Neuron (in vitro differentiated cells): ENCODE data around the gene BLOC1S1.

Experiments used
- H2AFZ ChIP-seq: one replicate; pipeline ENCODE4 v1.6.1; 2013; ENCODE audit warnings: low read depth, mild to moderate bottlenecking, inconsistent platforms, low read length, moderate library complexity
- H3K27me3 ChIP-seq: one replicate; pipeline ENCODE4 v1.6.1; 2013; ENCODE audit warnings: low read length; ENCODE audit not compliant: insufficient read depth
- H3K36me3 ChIP-seq: one replicate; pipeline ENCODE4 v1.6.1; 2013; ENCODE audit warnings: low read length; ENCODE audit not compliant: insufficient read depth
- H3K4me1 ChIP-seq: one replicate; pipeline ENCODE4 v1.6.1; 2013; ENCODE audit warnings: low read length; ENCODE audit not compliant: insufficient read depth
- H3K4me3 ChIP-seq: 2 replicates; pipeline ENCODE4 v1.5.1; 2013; ENCODE audit warnings: mild to moderate bottlenecking, low read length, moderate library complexity
- H3K9me3 ChIP-seq: one replicate; pipeline ENCODE4 v1.6.1; 2013; ENCODE audit warnings: low read length

BLOC1S1 gene

DNA sequence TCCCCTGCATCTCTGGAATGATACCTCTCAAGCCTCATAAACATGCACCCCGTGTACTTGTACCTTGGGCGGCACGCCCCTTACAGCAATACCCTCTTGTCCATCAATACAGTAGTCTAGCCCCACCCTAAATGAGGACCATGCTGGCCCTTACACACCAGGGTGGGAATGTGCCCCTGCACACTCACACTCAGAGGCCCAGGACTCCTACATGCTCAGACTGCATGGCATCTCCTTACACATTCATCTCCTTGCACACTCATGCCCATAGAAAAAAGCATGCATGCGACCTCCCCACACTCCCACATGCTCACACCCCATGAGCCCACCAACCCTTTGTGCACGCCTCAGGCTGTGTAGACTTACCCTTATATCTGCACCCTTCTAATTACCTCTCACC is 30.2 kb upstream of the BLOC1S1 start:
- Histone ChIP-seq H3K4me3 (no peak overlapping the region), H3K4me1 (no peaks in the 10 kb centered on the region), H3K9me3 (no peaks in the 10 kb centered on the region)

DNA sequence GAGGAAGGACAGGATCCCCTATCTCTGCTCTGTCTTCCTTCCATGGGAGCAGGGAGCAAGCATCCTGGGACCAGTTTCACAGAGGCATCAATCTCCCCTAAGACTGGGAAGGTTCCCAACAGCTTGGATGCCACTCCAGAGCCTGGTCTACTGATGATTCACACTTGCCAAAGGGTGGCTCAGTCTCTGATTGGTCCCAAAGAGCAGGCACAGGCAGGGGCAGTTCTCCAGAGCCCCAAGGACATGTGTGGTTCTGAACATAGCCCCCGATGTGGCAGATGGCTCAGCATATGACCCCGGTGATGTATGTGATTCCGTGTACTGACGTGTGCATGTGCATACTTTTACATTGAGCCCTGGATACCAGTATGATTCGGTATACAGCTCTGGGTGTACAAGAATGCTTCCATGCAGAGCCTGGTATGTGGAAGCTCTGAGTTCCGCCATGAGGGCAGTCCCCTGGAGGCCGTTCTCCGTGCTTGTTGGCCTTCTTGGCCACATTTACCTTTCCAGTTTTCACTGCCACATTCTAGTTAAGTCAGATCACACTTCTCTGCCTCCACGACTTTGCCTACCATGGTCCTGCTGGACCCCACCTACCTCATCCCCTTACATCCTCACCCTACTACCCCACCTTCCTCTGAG is 29.4 kb upstream of the BLOC1S1 start:
- peaks cover 7% of the 10 kb centered on the region for H3K36me3 ChIP-seq
- H3K9me3 ChIP-seq: no peaks in the 10 kb centered on the region
- no peaks in the 10 kb centered on the region for H3K27me3 ChIP-seq
- H3K4me1 ChIP-seq: no peaks in the 10 kb centered on the region
- no peak overlapping the region for H2AFZ ChIP-seq
- no peak overlapping the region for H3K4me3 ChIP-seq

More for the DNA sequence above, 30.2 kb upstream of the BLOC1S1 start:
- Histone ChIP-seq H2AFZ (no peak overlapping the region), H3K36me3 (peaks cover 7% of the 10 kb centered on the region), H3K27me3 (no peaks in the 10 kb centered on the region)

DNA sequence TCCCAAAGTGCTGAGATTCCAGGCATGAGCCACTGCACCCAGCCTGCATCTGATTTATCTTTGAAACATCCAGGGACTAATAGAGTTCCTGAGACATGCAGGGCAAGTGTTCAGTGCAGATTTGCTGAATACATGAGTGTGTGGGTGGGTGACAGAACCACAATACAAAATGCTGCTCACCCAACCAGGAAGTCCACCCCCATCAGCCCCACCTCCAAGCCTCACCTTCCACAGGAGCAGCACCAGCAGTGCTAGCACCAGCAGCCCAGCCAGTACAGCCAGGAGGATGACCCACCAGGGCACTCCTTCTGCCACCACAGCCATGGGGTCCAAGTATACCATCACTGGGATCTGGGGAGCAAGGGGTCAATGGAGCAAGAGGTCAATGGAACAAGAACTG is 28.1 kb upstream of the BLOC1S1 start:
- Histone ChIP-seq H3K27me3 (no peaks in the 10 kb centered on the region), H3K36me3 (peaks cover 7% of the 10 kb centered on the region), H3K4me1 (no peaks in the 10 kb centered on the region), H2AFZ (no peak overlapping the region), H3K4me3 (no peak overlapping the region), H3K9me3 (no peaks in the 10 kb centered on the region)

DNA sequence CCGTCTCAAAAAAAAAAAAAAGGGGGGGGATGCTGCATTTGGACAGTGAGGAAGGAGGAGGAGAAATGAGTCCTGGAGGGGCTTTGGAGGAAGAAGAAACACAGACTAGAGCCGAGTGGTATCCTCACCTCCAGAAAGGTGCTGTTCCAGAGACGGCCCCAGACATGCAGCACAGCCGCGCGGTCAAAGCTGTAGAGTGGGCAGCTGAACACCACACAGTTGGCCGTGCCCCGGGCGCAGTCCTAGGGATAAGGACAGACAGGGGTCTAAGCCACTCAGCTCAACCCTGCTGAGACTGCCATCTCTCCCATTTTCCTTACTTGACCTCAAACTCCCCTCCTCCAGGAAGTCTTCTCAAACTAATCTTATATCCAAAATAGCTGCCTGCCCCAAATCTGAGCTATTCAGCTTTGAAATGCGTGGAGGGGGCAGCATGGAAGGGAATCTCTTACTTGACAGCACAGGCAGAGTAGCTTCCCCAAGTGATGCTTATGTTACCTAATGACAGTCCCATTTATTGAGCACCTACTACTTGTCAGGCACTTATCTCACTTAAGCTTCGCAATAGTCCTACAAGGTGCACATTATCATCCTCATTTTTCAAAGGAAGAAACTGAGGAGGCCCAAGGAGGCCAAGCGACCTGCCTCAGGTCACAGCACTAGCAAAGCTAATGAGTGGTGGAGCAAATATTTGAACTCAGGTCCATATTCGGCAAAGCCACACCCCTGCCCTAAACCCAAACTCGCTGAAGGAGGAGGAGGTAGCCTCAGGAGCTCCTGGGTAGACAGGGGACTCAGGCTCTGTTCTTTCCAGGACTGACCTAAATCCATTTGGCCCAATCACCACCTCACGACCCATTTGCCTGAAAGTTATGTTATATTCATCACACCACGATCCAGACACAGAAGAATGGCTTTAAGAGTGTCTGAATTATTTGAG is 26.9 kb upstream of the BLOC1S1 start:
- Histone ChIP-seq H3K36me3 (peaks cover 7% of the 10 kb centered on the region), H3K4me1 (no peaks in the 10 kb centered on the region), H2AFZ (no peak overlapping the region), H3K9me3 (no peaks in the 10 kb centered on the region), H3K4me3 (no peak overlapping the region), H3K27me3 (no peaks in the 10 kb centered on the region)

DNA sequence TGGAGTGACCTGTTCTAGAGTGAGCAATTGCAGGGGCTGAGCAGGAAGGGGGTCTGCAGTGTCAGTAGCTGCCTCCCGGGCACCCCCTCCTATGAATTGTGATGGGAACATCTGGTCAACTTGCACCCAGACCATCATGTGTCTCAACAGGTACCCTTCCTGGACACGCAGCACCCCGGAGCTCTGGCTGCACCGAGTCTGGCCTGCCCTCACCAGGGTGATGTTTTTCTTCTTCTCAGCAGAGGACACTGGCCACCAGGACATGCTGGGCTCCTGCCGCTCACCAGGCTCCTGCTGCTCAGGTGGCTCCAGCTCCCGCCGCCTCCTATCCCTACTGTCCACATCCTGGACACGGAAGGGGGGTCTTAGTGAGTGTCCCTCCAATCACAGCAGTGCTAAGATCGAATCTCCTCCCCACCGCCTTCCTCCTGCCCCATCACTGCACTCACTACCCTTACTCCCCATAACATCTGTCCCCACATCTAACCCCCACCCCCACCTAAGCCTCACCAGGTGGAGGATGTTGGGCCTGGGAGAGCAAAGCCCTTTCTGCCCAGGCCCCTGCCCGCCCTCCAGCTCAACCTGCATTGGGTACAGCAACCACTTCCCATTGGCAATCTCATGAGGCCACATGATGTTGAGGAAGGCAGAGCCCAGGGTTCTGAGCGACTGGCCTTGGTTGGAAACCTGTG is 23.1 kb upstream of the BLOC1S1 start:
- Histone ChIP-seq H3K9me3 (no peaks in the 10 kb centered on the region), H3K4me3 (no peak overlapping the region), H3K27me3 (no peaks in the 10 kb centered on the region), H3K4me1 (no peaks in the 10 kb centered on the region), H3K36me3 (peaks cover 9% of the 10 kb centered on the region), H2AFZ (no peak overlapping the region)

DNA sequence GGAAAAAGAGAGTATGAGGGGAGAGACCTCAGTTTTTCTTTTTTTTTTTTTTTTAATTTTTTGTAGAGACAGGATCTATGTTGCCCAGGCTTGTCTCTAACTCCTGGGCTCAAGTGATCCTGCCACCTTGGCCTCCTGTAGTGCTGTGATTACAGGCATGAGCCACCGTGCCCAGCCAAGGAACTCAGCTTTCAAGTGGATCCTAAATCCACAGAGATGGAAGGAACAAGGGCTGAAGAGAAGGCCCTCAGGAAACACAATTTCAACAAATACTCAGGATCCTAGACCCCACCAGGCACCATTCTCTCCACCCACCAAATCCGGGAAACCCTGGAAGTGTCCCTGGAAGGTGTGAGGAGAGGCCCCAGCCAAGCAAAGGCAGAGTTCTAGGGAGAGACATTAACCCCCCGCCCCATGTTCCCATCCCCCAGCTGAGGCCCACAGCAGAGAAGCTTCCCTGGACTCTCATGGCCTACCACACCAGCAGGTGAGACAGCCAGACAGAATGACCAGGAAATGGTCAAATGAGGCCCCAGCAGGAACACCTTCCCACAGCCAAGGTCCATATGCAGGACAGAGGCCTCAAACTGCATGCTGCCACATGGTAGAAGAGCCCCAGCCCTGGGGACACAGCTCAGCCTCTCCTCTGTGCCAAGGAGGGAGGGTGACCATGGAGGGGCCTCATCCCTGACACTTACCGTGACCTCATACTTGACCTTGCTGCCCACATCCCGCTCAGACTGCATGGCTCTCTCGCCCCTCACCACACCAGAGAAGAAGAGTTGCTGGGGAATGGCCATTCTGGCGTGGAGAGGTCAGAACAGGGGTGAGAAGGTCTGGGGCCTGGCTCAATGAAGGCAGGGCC is 22.3 kb upstream of the BLOC1S1 start:
- Histone ChIP-seq H3K27me3 (no peaks in the 10 kb centered on the region), H3K36me3 (peaks cover 4% of the 10 kb centered on the region), H3K9me3 (no peaks in the 10 kb centered on the region), H2AFZ (no peak overlapping the region), H3K4me1 (no peaks in the 10 kb centered on the region), H3K4me3 (no peak overlapping the region)

DNA sequence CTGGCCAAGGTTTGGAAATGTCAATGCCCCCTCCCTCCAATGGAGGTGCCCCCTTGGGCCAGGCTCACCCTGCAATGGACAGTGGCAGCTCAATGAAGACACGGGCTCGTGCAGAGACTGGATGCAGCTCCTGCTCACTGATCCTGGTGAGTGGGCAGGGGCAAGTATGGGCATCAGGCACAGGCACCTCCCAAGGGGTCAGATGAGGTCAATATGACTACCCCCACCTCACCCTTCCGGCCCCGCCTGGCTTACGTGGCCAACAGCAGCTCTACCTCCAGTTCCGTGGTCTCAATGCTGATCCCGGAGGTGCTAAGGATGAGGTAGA is 21.7 kb upstream of the BLOC1S1 start:
- Histone ChIP-seq H3K36me3 (peaks cover 4% of the 10 kb centered on the region), H2AFZ (no peak overlapping the region), H3K4me1 (no peaks in the 10 kb centered on the region), H3K9me3 (no peaks in the 10 kb centered on the region), H3K27me3 (no peaks in the 10 kb centered on the region), H3K4me3 (no peak overlapping the region)

DNA sequence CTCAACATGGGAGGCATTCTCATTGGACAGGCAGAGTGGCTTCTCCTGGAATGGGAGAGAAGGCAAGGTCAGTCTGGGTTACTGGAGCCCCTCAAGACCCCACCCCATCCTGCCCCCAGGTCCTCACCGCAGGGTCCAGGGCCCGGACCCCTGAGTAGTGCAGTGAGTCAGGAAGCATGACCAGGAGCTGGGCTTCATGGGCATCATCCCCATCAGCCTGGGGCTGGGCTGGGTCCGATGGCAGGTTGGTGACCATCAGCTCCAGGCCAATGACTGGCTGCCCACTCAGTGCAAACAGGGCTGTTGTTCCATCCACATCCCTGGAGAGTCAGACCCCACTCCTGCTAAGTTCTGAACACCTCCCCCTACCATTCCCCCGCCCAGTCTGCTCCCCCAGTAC is 21.2 kb upstream of the BLOC1S1 start:
- no peak overlapping the region for H3K4me3 ChIP-seq
- H3K9me3 ChIP-seq: no peaks in the 10 kb centered on the region
- no peaks in the 10 kb centered on the region for H3K27me3 ChIP-seq
- H3K36me3 ChIP-seq: peaks cover 4% of the 10 kb centered on the region
- H3K4me1 ChIP-seq: no peaks in the 10 kb centered on the region
- H2AFZ ChIP-seq: no peak overlapping the region

DNA sequence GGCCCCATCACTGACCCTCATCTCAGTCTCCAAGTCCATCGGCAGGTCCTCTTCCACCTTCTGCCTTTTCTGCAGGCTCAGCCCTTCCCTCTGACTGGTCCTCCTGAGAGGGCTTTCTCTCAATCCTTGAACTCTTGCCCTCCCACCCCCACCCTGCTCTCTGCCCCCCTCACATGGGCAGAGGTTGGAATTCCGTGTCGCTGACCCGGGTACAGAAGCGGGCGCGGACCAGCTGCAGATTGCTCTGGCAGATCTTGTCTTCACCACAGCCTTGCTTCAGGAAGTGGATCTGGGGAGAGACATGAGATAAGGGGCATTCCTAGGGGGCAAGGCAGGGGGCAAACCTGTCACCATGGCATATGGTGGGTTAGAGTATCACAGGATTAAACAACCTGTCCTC is 20.5 kb upstream of the BLOC1S1 start:
- Histone ChIP-seq H3K9me3 (no peaks in the 10 kb centered on the region), H3K36me3 (peaks cover 4% of the 10 kb centered on the region)

DNA sequence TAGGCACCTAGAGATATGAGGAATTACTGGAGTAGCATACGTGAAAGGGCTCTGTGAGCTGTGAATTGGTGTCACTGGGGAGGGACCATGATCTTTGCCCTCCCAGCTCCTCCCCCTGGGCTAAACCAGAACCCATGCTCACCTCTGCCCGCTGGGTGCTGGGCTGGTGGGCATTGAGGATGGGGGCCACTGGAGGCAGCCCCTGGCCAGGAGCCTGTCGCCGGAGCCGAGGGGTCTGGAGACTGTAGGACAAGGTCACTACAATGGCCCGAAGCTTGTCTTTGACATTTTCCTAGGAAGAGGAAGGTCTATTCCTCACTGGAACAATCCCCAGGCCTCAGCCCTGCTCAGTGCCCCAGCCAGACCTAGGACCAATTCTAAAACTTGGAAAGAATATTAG is 19.7 kb upstream of the BLOC1S1 start:
- Histone ChIP-seq H3K36me3 (peaks cover 4% of the 10 kb centered on the region), H3K4me3 (no peak overlapping the region), H3K27me3 (no peaks in the 10 kb centered on the region), H3K4me1 (no peaks in the 10 kb centered on the region), H2AFZ (no peak overlapping the region), H3K9me3 (no peaks in the 10 kb centered on the region)

More for the DNA sequence above, 20.5 kb upstream of the BLOC1S1 start:
- Histone ChIP-seq H3K27me3 (no peaks in the 10 kb centered on the region), H2AFZ (no peak overlapping the region), H3K4me3 (no peak overlapping the region), H3K4me1 (no peaks in the 10 kb centered on the region)

DNA sequence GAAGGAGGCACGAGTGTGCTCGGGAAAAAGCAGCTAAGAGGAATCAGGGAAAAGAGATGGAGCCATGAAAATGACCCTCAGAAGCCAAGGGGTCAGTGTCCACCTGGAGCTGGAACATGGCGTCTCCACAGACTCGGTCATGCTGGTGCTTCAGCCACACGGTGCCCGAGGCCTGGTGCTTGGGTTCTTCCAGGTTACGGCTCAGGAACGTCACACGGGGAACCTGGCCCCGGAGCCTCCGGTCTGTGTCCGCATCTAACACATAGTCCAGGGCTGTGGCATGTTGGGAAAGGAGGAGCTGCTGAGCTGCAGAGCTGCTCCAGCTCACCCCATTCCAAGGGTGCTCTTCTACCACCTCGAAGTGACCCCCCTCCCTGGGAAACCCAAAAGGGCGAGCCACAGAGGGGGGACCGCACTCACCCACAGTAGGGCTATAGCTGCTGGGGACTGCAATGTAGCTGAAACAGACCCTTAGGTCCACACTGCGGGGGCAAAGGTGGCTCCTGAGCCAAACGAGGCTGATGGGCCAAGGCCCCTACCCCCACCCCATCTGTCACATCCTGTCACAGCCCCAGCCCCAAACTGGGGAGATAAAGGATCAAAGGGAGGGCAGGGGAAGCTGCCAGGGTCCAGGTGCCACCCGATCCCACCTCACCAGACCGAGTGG is 18.9 kb upstream of the BLOC1S1 start:
- H3K9me3 ChIP-seq: no peaks in the 10 kb centered on the region
- no peak overlapping the region for H3K4me3 ChIP-seq
- no peak overlapping the region for H2AFZ ChIP-seq
- H3K4me1 ChIP-seq: no peaks in the 10 kb centered on the region
- peaks cover 4% of the 10 kb centered on the region for H3K36me3 ChIP-seq
- H3K27me3 ChIP-seq: no peaks in the 10 kb centered on the region

DNA sequence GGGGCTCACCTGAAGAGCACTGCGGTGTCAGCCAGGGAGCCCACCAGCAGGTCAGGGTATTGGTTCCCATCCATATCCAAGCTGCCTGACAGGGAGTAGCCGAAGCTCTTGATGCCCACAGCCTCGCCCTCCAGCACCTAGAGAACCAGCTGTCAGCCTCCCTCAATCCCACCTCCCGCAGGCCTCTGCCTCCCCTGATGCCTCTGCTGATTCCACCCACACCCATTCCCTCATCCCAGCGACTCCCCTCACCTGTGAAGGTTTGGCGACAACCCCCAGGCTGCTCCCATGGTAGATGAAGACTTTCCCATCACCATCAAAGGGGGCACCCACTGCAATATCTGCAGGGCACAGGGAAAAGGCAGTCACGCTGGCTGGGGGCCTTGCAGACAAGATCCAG is 18.2 kb upstream of the BLOC1S1 start:
- Histone ChIP-seq H3K4me3 (no peak overlapping the region), H3K36me3 (peaks cover 4% of the 10 kb centered on the region), H3K27me3 (no peaks in the 10 kb centered on the region), H2AFZ (no peak overlapping the region), H3K4me1 (no peaks in the 10 kb centered on the region), H3K9me3 (no peaks in the 10 kb centered on the region)
